H1 (cell line): Measurements from ENCODE around the gene MSI2. TPM values are rescaled to one million over a fixed set of nuclear protein-coding genes. Genes with fewer than 3 reads are reported as not detected.

Experiments used
- CTCF ChIA-PET: fragments of 300-600 bp; sonication (Branson Sonifier 250); formaldehyde crosslinking; loops from one replicate; lab custom pipeline; 2021; ENCODE audit not compliant: partially characterized antibody; lab: Charles Lee
- POLR2A ChIA-PET: fragments of 300-600 bp; sonication (Branson Sonifier 250); formaldehyde crosslinking; loops from one replicate; lab custom pipeline; 2021; ENCODE audit warnings: inconsistent platforms; ENCODE audit not compliant: partially characterized antibody; lab: Charles Lee
- DNase-seq, 2 experiments: peaks; one replicate each; pipeline versions ENCODE4 v3.0.0 to v3.0.0-alpha.2; 2010 to 2022; ENCODE audit warnings: low spot score in 2 of 2, low read depth in 1 of 2, mixed read lengths in 1 of 2
- FAIRE-seq: peaks from 2 replicates; lab custom pipeline; 2011; peaks lifted over from hg19 to GRCh38; lab: Jason Lieb, UNC
- H2AFZ ChIP-seq: 2 replicates; pipeline ENCODE4 v1.8.1; 2012; ENCODE audit warnings: low read length, inconsistent platforms
- H2AK5ac ChIP-seq: 2 replicates; pipeline ENCODE4 v1.6.1; 2013; ENCODE audit warnings: low read depth, low read length
- H2BK120ac ChIP-seq: replicated peaks from 2 replicates; pipeline ENCODE3; 2013; ENCODE audit warnings: low read depth, low read length, inconsistent platforms
- H2BK12ac ChIP-seq: 2 replicates; pipeline ENCODE4 v1.6.1; 2013; ENCODE audit warnings: low read depth, low read length
- H2BK15ac ChIP-seq: 2 replicates; pipeline ENCODE4 v1.6.1; 2013; ENCODE audit warnings: low read length
- H2BK20ac ChIP-seq: 2 replicates; pipeline ENCODE4 v1.6.1; 2013; ENCODE audit warnings: low read length
- H2BK5ac ChIP-seq: 2 replicates; pipeline ENCODE4 v1.6.1; 2013; ENCODE audit warnings: low read depth, low read length
- H3K14ac ChIP-seq: 2 replicates; pipeline ENCODE4 v1.6.1; 2013; ENCODE audit warnings: inconsistent platforms; ENCODE audit not compliant: insufficient read length
- H3K18ac ChIP-seq: 2 replicates; pipeline ENCODE4 v1.6.1; 2013; ENCODE audit warnings: low read length; ENCODE audit errors: extremely low read depth
- H3K23ac ChIP-seq: 2 replicates; pipeline ENCODE4 v1.6.1; 2013; ENCODE audit warnings: inconsistent platforms; ENCODE audit not compliant: insufficient read length
- H3K23me2 ChIP-seq: 2 replicates; pipeline ENCODE4 v1.6.1; 2013; ENCODE audit warnings: low read depth, low read length
- H3K27ac ChIP-seq: 2 replicates; pipeline ENCODE4 v1.6.1; 2011; ENCODE audit warnings: low read depth, low read length, inconsistent platforms
- H3K27me3 ChIP-seq, 4 experiments: replicated peaks in 1 of 4; 1 replicate in 1 of 4; 2 replicates in 3 of 4; pipeline versions ENCODE4 v1.6.1 to v1.8.1; 2011 to 2013; ENCODE audit warnings: low read length in 3 of 4, mild to moderate bottlenecking in 3 of 4, inconsistent platforms in 2 of 4, mixed read lengths in 2 of 4, moderate library complexity in 1 of 4; ENCODE audit not compliant: control insufficient read depth in 3 of 4, insufficient read depth in 3 of 4; ENCODE audit errors: extremely low read depth in 1 of 4
- H3K36me3 ChIP-seq, 4 experiments: 2 replicates each; pipeline versions ENCODE4 v1.6.1 to v1.8.1; 2011 to 2013; ENCODE audit warnings: mild to moderate bottlenecking in 4 of 4, low read length in 3 of 4, moderate library complexity in 2 of 4, control low read depth in 1 of 4, inconsistent platforms in 1 of 4; ENCODE audit not compliant: insufficient read depth in 4 of 4, control insufficient read depth in 2 of 4
- H3K4ac ChIP-seq: replicated peaks from 2 replicates; pipeline ENCODE3; 2013; ENCODE audit warnings: low read length, low read depth, mixed read lengths, inconsistent platforms; ENCODE audit not compliant: insufficient read length
- H3K4me1 ChIP-seq, 4 experiments: replicated peaks in 1 of 4; 1 replicate in 1 of 4; 2 replicates in 3 of 4; pipeline versions ENCODE4 v1.6.1 to v1.8.1; 2011 to 2013; ENCODE audit warnings: low read length in 3 of 4, inconsistent platforms in 2 of 4, mixed read lengths in 1 of 4; ENCODE audit not compliant: insufficient read depth in 4 of 4, control insufficient read depth in 3 of 4
- H3K4me2 ChIP-seq, 2 experiments: 2 replicates each; pipeline versions ENCODE4 v1.6.1 to v1.8.1; 2011 to 2013; ENCODE audit warnings: low read depth in 2 of 2, low read length in 2 of 2, control low read depth in 1 of 2, inconsistent platforms in 1 of 2, mild to moderate bottlenecking in 1 of 2; ENCODE audit not compliant: insufficient read depth in 1 of 2
- H3K4me3 ChIP-seq, 4 experiments: fragments of 200-600, 300-600 bp in 1 of 4; sonication (generic), shearing (Covaris generic), sonication (Bioruptor Twin) in 1 of 4; 2 replicates each; pipeline versions ENCODE4 v1.5.1 to v1.8.1; 2011 to 2016; ENCODE audit warnings: low read length in 4 of 4, low read depth in 3 of 4, control low read depth in 2 of 4, inconsistent platforms in 2 of 4, mild to moderate bottlenecking in 2 of 4, mixed read lengths in 1 of 4, moderate library complexity in 1 of 4; ENCODE audit not compliant: insufficient read depth in 2 of 4; ENCODE audit errors: extremely low read depth in 1 of 4
- H3K56ac ChIP-seq: replicated peaks from 2 replicates; pipeline ENCODE3; 2013; ENCODE audit warnings: low read depth, mild to moderate bottlenecking, mixed read lengths, low read length, inconsistent platforms; ENCODE audit not compliant: insufficient read length
- H3K79me1 ChIP-seq: 2 replicates; pipeline ENCODE4 v1.6.1; 2013; ENCODE audit warnings: low read depth, low read length, control low read depth
- H3K79me2 ChIP-seq, 2 experiments: 2 replicates each; pipeline versions ENCODE4 v1.6.1 to v1.8.1; 2012 to 2013; ENCODE audit warnings: low read length in 2 of 2, mild to moderate bottlenecking in 2 of 2, inconsistent platforms in 1 of 2; ENCODE audit not compliant: insufficient read depth in 2 of 2, control insufficient read depth in 1 of 2
- H3K9ac ChIP-seq, 4 experiments: replicated peaks in 1 of 4; 1 replicate in 1 of 4; 2 replicates in 3 of 4; pipeline versions ENCODE4 v1.6.1 to v1.8.1; 2011 to 2013; ENCODE audit warnings: low read depth in 3 of 4, low read length in 3 of 4, control low read depth in 2 of 4, mild to moderate bottlenecking in 2 of 4, moderate library complexity in 2 of 4, inconsistent platforms in 1 of 4; ENCODE audit errors: extremely low read depth in 1 of 4
- H3K9me3 ChIP-seq, 2 experiments: 2 replicates each; pipeline versions ENCODE4 v1.6.1 to v1.8.1; 2012 to 2013; ENCODE audit warnings: mild to moderate bottlenecking in 2 of 2, moderate library complexity in 2 of 2, control low read depth in 1 of 2, inconsistent platforms in 1 of 2, low read depth in 1 of 2, low read length in 1 of 2, mixed read lengths in 1 of 2; ENCODE audit not compliant: insufficient read depth in 2 of 2
- H4K20me1 ChIP-seq, 2 experiments: replicated peaks in 1 of 2; 2 replicates each; pipeline versions ENCODE3 to v1.8.1; 2011 to 2013; ENCODE audit warnings: inconsistent platforms in 2 of 2, low read length in 2 of 2, mild to moderate bottlenecking in 1 of 2; ENCODE audit not compliant: insufficient read depth in 2 of 2, control insufficient read depth in 1 of 2
- H4K5ac ChIP-seq: 2 replicates; pipeline ENCODE4 v1.6.1; 2013; ENCODE audit warnings: low read length, low read depth, mixed read lengths, inconsistent platforms; ENCODE audit not compliant: insufficient read length
- H4K8ac ChIP-seq: 2 replicates; pipeline ENCODE4 v1.8.0; 2013; ENCODE audit warnings: mild to moderate bottlenecking, moderate library complexity, low read length, inconsistent platforms; ENCODE audit not compliant: insufficient read depth; ENCODE audit errors: extremely low read depth
- H4K91ac ChIP-seq: replicated peaks from 2 replicates; pipeline ENCODE3; 2013; ENCODE audit warnings: low read length, mixed read lengths, inconsistent platforms; ENCODE audit not compliant: insufficient read length
- WGBS, 2 experiments: shearing (Covaris generic) in 1 of 2; methylation state at CpG; one replicate each; pipeline versions ENCODE4 v1.1.6 to v1.1.7; 2013 to 2015; ENCODE audit warnings: low lambda C conversion rate in 2 of 2, mixed read lengths in 2 of 2, inconsistent platforms in 1 of 2, low coverage in 1 of 2, missing lambda C conversion rate in 1 of 2; ENCODE audit not compliant: insufficient replicate concordance in 2 of 2, insufficient coverage in 1 of 2, insufficient read length in 1 of 2; ENCODE audit errors: extremely low coverage in 1 of 2, missing lambda C conversion rate in 1 of 2; 5-methylcytosine and 5-hydroxymethylcytosine counted together
- polyA plus RNA-seq, 7 experiments: library from polyadenylated mRNA; depleted of rRNA in 3 of 7; stranded (reverse) in 5 of 7; unstranded in 2 of 7; fragments of >200 nt in 5 of 7; fragments of 200-250 nt in 2 of 7; gene quantifications; 1 replicate in 5 of 7; 2 replicates in 1 of 7; 4 replicates in 1 of 7; pipeline versions ENCODE4 v1.2.1 to v1.2.3, GENCODE V29; 2011 to 2013; ENCODE audit warnings: missing spikeins in 2 of 7, mixed read lengths in 2 of 7
- total RNA-seq: library from RNA; stranded (reverse); fragmentation: NEBNext Ultra II Directional; extraction: Animal tissue kit (Norgen Biotek cat#: 25700); gene quantifications from 2 replicates; pipeline ENCODE4 v1.2.1, GENCODE V29; 2021

Gene MSI2
- total and polyA plus RNA-seq, 2 of the 8 experiments (the other 6 are each of a cell fraction or from before 2014, with no cell fraction given) = 36.7 to 80.6 TPM

DNA sequence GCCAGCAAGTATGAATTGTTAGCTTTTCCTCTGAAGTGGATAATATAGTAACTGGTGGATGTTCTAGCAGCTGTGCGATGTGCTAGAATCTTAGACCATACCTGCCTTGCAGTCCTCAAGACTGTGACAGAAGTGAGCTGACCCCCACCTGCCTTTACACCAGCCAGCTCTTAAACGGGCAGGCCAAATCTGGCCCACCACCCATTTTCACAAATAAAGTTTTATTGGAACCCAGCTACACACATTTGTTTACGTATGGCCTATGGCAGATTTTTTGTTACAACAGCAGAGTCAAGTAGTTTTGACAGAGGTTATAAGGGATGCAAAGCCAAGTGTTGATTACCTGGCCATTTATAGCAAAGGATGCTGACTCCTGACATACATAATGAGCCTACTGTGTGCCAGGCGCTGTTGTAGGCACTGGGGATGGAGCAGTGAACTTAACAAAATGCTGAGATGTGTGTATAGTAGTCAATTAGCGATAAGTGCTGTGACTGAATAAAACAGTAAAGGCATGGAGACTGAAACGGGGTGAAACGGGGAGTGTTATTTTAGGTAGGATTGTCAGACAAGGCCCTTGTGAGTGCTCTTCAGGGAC is 79.0 kb downstream of the MSI2 start:
- no peak overlapping the region for H3K56ac ChIP-seq
- no peak overlapping the region for H3K9ac ChIP-seq
- FAIRE-seq = no peak
- no peak overlapping the region for H2AK5ac ChIP-seq
- ChIA-PET CTCF (interaction anchor here (0.6 to 1.1 kb wide), 4 partner anchors 11 to 499 kb away, joined by 3 to 5 read pairs (median 3); no protein-coding TSS in a partner anchor), POLR2A (no interaction called here)
- H3K23me2 ChIP-seq = no peaks in the 10 kb centered on the region
- H3K36me3 ChIP-seq = no peaks in the 10 kb centered on the region; a peak in 1 of 8 replicates
- H3K79me1 ChIP-seq = peaks cover 12% of the 10 kb centered on the region; the same call in 1 of the 2 replicates
- no peak overlapping the region for H3K4ac ChIP-seq
- H3K9me3 ChIP-seq = no peaks in the 10 kb centered on the region; a peak in 2 of 4 replicates
- no peak overlapping the region for H2BK20ac ChIP-seq
- H3K4me2 ChIP-seq = no peak overlapping the region
- H3K18ac ChIP-seq = no peak overlapping the region
- no peak overlapping the region for H2AFZ ChIP-seq
- H4K91ac ChIP-seq = no peak overlapping the region
- 91% methylated on average over 7 of the region's 7 CpGs; no CpG with 5 or more reads in 1 of the 2 experiments for WGBS, 2 experiments
- no peak overlapping the region for H2BK12ac ChIP-seq
- no peak overlapping the region for H2BK120ac ChIP-seq
- H3K4me1 ChIP-seq = peaks cover 4 to 25% (median 19%) of the 10 kb centered on the region in 4 experiments; a peak in 5 of 7 replicates
- no peak overlapping the region for H2BK15ac ChIP-seq
- H3K27me3 ChIP-seq = no peaks in the 10 kb centered on the region
- H4K20me1 ChIP-seq = peaks cover 2 to 12% of the 10 kb centered on the region in 2 experiments
- H3K27ac ChIP-seq = no peak overlapping the region
- no peak overlapping the region for H3K4me3 ChIP-seq
- no peak overlapping the region for H3K14ac ChIP-seq
- no peak for DNase-seq
- H4K5ac ChIP-seq = no peak overlapping the region
- H3K23ac ChIP-seq = no peak overlapping the region
- H3K79me2 ChIP-seq = peaks cover 0 to 49% of the 10 kb centered on the region in 2 experiments; a peak in 3 of 4 replicates
- no peak overlapping the region for H4K8ac ChIP-seq
- no peak overlapping the region for H2BK5ac ChIP-seq
